Prostate gland (tissue), 2 donors: Measurements from ENCODE around the gene TEDC2.

Experiments
- POLR2A ChIP-seq: fragments of 450-650 bp; IDR thresholded peaks from one replicate; pipeline ENCODE4 v1.6.1; 2016; ENCODE audit warnings: antibody characterized with exemption, mild to moderate bottlenecking
- TF ChIP-seq, protein P1 (sequence below), 4 experiments: fragments of 200-600 bp in 2 of 4; fragments of 450-650 bp in 2 of 4; sonication (generic) in 2 of 4; IDR thresholded peaks; 1 replicate in 3 of 4; 2 replicates in 1 of 4; pipeline ENCODE4 v1.5.1; 2016 to 2019; ENCODE audit warnings: antibody characterized with exemption in 4 of 4, mild to moderate bottlenecking in 2 of 4, moderate library complexity in 2 of 4

- TF ChIP-seq, protein P1, sequence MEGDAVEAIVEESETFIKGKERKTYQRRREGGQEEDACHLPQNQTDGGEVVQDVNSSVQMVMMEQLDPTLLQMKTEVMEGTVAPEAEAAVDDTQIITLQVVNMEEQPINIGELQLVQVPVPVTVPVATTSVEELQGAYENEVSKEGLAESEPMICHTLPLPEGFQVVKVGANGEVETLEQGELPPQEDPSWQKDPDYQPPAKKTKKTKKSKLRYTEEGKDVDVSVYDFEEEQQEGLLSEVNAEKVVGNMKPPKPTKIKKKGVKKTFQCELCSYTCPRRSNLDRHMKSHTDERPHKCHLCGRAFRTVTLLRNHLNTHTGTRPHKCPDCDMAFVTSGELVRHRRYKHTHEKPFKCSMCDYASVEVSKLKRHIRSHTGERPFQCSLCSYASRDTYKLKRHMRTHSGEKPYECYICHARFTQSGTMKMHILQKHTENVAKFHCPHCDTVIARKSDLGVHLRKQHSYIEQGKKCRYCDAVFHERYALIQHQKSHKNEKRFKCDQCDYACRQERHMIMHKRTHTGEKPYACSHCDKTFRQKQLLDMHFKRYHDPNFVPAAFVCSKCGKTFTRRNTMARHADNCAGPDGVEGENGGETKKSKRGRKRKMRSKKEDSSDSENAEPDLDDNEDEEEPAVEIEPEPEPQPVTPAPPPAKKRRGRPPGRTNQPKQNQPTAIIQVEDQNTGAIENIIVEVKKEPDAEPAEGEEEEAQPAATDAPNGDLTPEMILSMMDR (IDR thresholded peaks at IDR 0.05), result no peak
- no peak for TF ChIP-seq POLR2A
Measured at GRCh38 chr16:2450535-2450934, 9.4 kb upstream of the TEDC2 start.
